Measurements from ENCODE around the gene ZNF692.
A peak's percentile ranks its signal among the peaks of the same experiment; 100 is the strongest.

ZNF692 gene

GRCh38 chr1:248853663-248854375 lies 5.1 kb downstream of the ZNF692 start:
- no peak for DNase-seq (ENCODE audit: low read depth in 2 of 2)
- TF ChIP-seq, protein P1, sequence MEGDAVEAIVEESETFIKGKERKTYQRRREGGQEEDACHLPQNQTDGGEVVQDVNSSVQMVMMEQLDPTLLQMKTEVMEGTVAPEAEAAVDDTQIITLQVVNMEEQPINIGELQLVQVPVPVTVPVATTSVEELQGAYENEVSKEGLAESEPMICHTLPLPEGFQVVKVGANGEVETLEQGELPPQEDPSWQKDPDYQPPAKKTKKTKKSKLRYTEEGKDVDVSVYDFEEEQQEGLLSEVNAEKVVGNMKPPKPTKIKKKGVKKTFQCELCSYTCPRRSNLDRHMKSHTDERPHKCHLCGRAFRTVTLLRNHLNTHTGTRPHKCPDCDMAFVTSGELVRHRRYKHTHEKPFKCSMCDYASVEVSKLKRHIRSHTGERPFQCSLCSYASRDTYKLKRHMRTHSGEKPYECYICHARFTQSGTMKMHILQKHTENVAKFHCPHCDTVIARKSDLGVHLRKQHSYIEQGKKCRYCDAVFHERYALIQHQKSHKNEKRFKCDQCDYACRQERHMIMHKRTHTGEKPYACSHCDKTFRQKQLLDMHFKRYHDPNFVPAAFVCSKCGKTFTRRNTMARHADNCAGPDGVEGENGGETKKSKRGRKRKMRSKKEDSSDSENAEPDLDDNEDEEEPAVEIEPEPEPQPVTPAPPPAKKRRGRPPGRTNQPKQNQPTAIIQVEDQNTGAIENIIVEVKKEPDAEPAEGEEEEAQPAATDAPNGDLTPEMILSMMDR (IDR thresholded peaks at IDR 0.05; ENCODE audit: low read depth, low read length): no peak
- no peak overlapping the region for H3K4me3 ChIP-seq (replicated peaks in 1 of 2; ENCODE audit: low read depth in 2 of 2, low read length in 2 of 2)

DNA sequence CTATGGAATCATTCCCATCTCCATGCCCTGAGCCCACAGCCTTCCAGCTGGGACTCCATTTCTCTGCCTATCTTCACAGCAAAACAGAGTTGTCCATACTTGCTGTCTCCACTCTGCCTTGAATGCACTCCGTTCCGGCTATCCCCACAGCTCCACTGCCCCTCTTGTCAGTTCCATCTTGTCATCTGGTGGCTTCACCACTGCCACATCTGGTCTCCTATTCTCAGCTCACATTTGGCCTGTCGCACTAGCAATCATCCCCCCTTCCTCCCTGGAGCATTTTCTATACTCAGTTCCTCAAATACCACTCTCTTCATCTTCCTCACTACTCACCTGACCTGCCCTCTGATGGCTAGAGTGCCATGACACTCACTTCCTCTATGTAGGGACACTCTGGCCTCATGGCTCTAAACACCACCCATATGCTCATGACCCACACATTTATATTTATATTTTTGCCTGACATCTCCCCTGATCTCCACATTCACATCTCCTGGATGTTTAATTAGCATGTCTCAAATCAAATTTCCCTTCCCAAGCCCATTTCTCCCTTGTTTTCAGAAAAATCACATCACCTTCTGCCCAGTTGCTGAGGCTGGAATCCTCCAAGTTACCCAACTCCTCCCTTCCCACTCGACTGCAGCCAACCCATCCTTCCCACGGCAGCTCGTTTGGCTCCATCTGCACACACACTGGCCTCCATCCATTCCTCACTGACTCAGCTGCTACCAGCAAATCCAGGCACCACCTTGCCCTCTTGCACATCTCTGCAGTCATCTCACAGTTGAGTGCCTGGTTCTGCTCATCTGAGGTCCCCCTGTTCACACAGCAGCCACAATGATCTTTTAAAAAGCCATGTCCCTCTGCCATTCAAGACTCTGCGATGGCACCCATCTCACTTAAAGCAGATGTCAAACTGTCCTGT lies 6.1 kb downstream of the ZNF692 start:
- no peak overlapping the region for H3K4me3 ChIP-seq (replicated peaks in 1 of 2; ENCODE audit: low read depth in 2 of 2, low read length in 2 of 2)
- DNase-seq (ENCODE audit: low read depth in 2 of 2): peak; percentile 22 to 63
- TF ChIP-seq, protein P1 (IDR thresholded peaks at IDR 0.05; ENCODE audit: low read depth, low read length): no peak

DNA sequence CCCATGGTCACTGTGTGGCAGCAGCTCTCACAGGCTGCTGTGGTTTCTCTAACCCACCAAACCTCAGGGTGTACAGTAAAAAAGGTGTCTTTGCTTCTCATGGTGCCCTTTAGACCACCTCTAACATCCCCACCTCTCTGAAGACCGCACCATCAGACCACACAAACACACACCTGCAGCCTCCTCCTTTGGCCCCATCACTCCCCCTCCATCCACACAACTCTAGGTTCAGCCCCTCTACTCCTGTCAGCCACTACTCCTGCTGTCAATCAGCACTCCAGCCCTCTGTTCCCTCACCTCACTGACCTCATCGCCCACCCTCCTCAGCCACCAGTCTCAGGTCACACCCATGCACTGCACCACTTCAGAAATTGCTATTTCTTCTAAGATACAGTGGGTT lies 7.5 kb downstream of the ZNF692 start:
- TF ChIP-seq, protein P1 (IDR thresholded peaks at IDR 0.05; ENCODE audit: low read depth, low read length): no peak
- H3K4me3 ChIP-seq (replicated peaks in 1 of 2; ENCODE audit: low read depth in 2 of 2, low read length in 2 of 2): no peak overlapping the region
- no peak for DNase-seq (ENCODE audit: low read depth in 2 of 2)

DNA sequence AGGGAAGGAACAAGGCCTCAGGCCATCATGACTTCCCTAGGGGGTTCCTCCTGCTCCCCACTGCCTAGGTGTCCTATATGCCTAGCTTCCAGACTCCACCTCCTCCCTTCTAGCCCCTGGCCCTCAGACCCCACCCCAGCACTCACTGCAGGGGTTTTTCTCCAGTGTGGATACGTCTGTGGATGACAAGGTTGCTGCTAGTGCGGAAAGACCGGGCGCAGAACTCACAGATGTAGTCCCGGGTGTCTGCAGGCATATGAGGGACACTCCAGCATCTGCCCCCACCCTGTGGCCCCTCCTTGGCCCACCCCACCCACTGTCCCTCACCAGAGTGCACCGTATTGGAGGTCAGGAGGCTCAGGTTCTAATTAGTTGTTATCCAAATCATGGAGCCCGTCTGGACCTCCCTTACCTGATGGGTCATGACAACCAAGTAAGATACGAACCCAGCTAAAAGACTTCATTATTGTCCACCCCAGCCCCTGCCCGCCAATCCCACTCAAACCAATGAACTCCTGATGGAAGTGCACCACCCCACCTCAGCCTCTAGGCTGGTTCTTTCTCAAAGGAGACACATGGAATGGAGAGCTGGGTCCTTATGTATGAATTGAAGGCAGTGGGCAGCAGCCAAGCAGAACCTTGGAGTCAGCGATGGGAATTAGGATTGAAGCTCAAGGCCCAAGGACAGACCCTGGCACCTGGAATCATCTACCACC lies 8.2 kb downstream of the ZNF692 start:
- DNase-seq (ENCODE audit: low read depth in 2 of 2): no peak
- H3K4me3 ChIP-seq (replicated peaks in 1 of 2; ENCODE audit: low read depth in 2 of 2, low read length in 2 of 2): no peak overlapping the region
- TF ChIP-seq, protein P1 (IDR thresholded peaks at IDR 0.05; ENCODE audit: low read depth, low read length): no peak

DNA sequence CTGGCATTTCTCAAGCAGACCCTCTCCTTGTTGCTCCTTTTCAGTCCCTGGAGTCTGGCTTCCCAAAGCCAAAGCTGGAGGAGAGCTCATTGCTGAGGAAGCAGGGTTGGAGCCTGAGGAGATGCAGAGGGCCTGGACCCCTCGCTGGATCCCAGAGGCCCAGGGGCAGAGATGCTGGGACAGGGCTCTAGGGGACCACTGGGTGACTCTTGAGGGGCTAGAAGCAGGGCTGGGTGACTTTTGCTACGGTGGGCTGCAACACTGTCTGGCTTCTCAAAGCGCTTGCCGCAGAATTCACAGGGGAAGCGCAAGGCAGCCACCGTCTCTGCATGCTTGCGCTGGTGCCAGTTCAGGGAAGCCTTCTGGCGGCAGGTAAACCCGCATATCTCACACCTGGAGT lies 8.8 kb downstream of the ZNF692 start:
- no peak for DNase-seq (ENCODE audit: low read depth in 2 of 2)
- H3K4me3 ChIP-seq (replicated peaks in 1 of 2; ENCODE audit: low read depth in 2 of 2, low read length in 2 of 2): no peak overlapping the region
- TF ChIP-seq, protein P1 (IDR thresholded peaks at IDR 0.05; ENCODE audit: low read depth, low read length): no peak

- H3K4me3 ChIP-seq (replicated peaks in 1 of 2; ENCODE audit: low read depth in 2 of 2, low read length in 2 of 2): no peak overlapping the region
- TF ChIP-seq, protein P1 (IDR thresholded peaks at IDR 0.05; ENCODE audit: low read depth, low read length): no peak
- no peak for DNase-seq (ENCODE audit: low read depth in 2 of 2)
These were observed 9.2 kb downstream of the ZNF692 start for GRCh38 chr1:248849637-248850036.

All from cardiac fibroblast (primary cell).